SK-N-SH (cell line): ENCODE measurements around the gene PEDS1. TPM values are rescaled to one million over a fixed set of nuclear protein-coding genes. Genes with fewer than 3 reads are reported as not detected.

Source experiments
- CTCF ChIA-PET: fragments of 300-600, 350-600 bp; formaldehyde crosslinking; extraction: SDS; loops from one replicate; lab custom pipeline; 2021; lab: Yijun Ruan, JAX
- POLR2A ChIA-PET: fragments of 350-600 bp; sonication (Branson Sonifier 250); formaldehyde crosslinking; extraction: SDS; loops from one replicate; lab custom pipeline; 2020; ENCODE audit warnings: antibody characterized with exemption, inconsistent platforms; lab: Yijun Ruan, JAX
- DNase-seq: peaks from one replicate; pipeline ENCODE4 v3.0.0; 2012
- H2AFZ ChIP-seq: fragments of 200-600 bp; sonication (generic); 2 replicates; pipeline ENCODE4 v1.8.1; 2016; ENCODE audit warnings: antibody characterized with exemption, mild to moderate bottlenecking, low read depth
- H3F3A ChIP-seq: fragments of 200-600 bp; sonication (generic); replicated peaks from 2 replicates; pipeline ENCODE3; 2016; ENCODE audit warnings: antibody characterized with exemption, mild to moderate bottlenecking; ENCODE audit not compliant: insufficient read depth
- H3K27ac ChIP-seq, 2 experiments: fragments of 200-500 bp in 1 of 2; fragments of 200-600 bp in 1 of 2; sonication (Bioruptor generic) in 1 of 2; sonication (generic), shearing (Covaris generic) in 1 of 2; 2 replicates each; pipeline versions ENCODE4 v1.5.1 to v1.6.1; 2014 to 2016; ENCODE audit warnings: low read depth in 2 of 2, inconsistent platforms in 1 of 2, low read length in 1 of 2, mild to moderate bottlenecking in 1 of 2, mixed read lengths in 1 of 2
- H3K27me3 ChIP-seq: fragments of 200-600 bp; sonication (generic), shearing (Covaris generic); 2 replicates; pipeline ENCODE4 v1.6.1; 2016; ENCODE audit warnings: mixed run types; ENCODE audit not compliant: insufficient read depth
- H3K36me3 ChIP-seq, 2 experiments: fragments of 200-500 bp in 1 of 2; fragments of 200-600 bp in 1 of 2; sonication (Bioruptor generic) in 1 of 2; sonication (generic) in 1 of 2; replicated peaks in 1 of 2; 2 replicates each; pipeline versions ENCODE3 to v1.5.1; 2014 to 2016; ENCODE audit warnings: low read length in 1 of 2, mild to moderate bottlenecking in 1 of 2; ENCODE audit not compliant: insufficient read depth in 2 of 2, control insufficient read depth in 1 of 2
- H3K4me1 ChIP-seq, 2 experiments: fragments of 200-500 bp in 1 of 2; fragments of 200-600 bp in 1 of 2; sonication (Bioruptor generic) in 1 of 2; sonication (generic), shearing (Covaris generic) in 1 of 2; 2 replicates each; pipeline versions ENCODE4 v1.5.1 to v1.6.1; 2014 to 2016; ENCODE audit warnings: low read depth in 1 of 2, low read length in 1 of 2, mixed run types in 1 of 2; ENCODE audit not compliant: insufficient read depth in 2 of 2, control insufficient read depth in 1 of 2
- H3K4me2 ChIP-seq: fragments of 200-600 bp; sonication (generic), shearing (Covaris generic); 2 replicates; pipeline ENCODE4 v1.6.1; 2017; ENCODE audit warnings: mixed run types
- H3K4me3 ChIP-seq, 2 experiments: fragments of 200-500 bp in 1 of 2; fragments of 200-600 bp in 1 of 2; sonication (Bioruptor generic) in 1 of 2; sonication (generic), shearing (Covaris generic) in 1 of 2; 2 replicates each; pipeline versions ENCODE4 v1.5.1 to v1.8.1; 2014 to 2016; ENCODE audit warnings: low read depth in 2 of 2, inconsistent platforms in 1 of 2, low read length in 1 of 2, mild to moderate bottlenecking in 1 of 2, mixed read lengths in 1 of 2, moderate library complexity in 1 of 2
- H3K79me2 ChIP-seq: fragments of 200-600 bp; sonication (generic); 2 replicates; pipeline ENCODE4 v1.8.1; 2017; ENCODE audit warnings: mild to moderate bottlenecking; ENCODE audit not compliant: insufficient read depth
- H3K9ac ChIP-seq: fragments of 200-600 bp; sonication (generic); 2 replicates; pipeline ENCODE4 v1.6.1; 2017; ENCODE audit warnings: mixed run types
- H3K9me2 ChIP-seq: fragments of 200-600 bp; sonication (generic); 2 replicates; pipeline ENCODE4 v1.6.1; 2017; ENCODE audit warnings: mixed run types
- H3K9me3 ChIP-seq: fragments of 200-600 bp; sonication (generic); 2 replicates; pipeline ENCODE4 v1.6.1; 2017; ENCODE audit warnings: mixed run types, mild to moderate bottlenecking, moderate library complexity
- H4K20me1 ChIP-seq: fragments of 200-600 bp; sonication (generic); 2 replicates; pipeline ENCODE4 v1.6.1; 2017; ENCODE audit warnings: mild to moderate bottlenecking, mixed run types; ENCODE audit not compliant: insufficient read depth
- CHD2 ChIP-seq: fragments of 150-350 bp; IDR thresholded peaks from 2 replicates; pipeline ENCODE4 v1.6.1; 2018; ENCODE audit warnings: low read length; ENCODE audit not compliant: partially characterized antibody
- FOXM1 ChIP-seq: IDR thresholded peaks from 2 replicates; pipeline ENCODE4 v1.4.0; 2012; ENCODE audit warnings: low read depth, mild to moderate bottlenecking
- JUND ChIP-seq: IDR thresholded peaks from 2 replicates; pipeline ENCODE4 v1.4.0; 2012
- MEF2A ChIP-seq: IDR thresholded peaks from 2 replicates; pipeline ENCODE4 v1.4.0; 2012; ENCODE audit warnings: low read depth, borderline replicate concordance
- MXI1 ChIP-seq: IDR thresholded peaks from 2 replicates; pipeline ENCODE4 v1.6.1; 2012; ENCODE audit warnings: mild to moderate bottlenecking, low read depth, low read length, improper control_type of control experiment
- NRF1 ChIP-seq: IDR thresholded peaks from 2 replicates; pipeline ENCODE4 v1.6.1; 2012; ENCODE audit warnings: low read depth, mild to moderate bottlenecking, low read length
- RAD21 ChIP-seq: IDR thresholded peaks from 2 replicates; pipeline ENCODE4 v1.6.1; 2012; ENCODE audit warnings: mild to moderate bottlenecking, low read length
- RCOR1 ChIP-seq: fragments of 150-350 bp; IDR thresholded peaks from 2 replicates; pipeline ENCODE4 v1.6.1; 2017; ENCODE audit warnings: antibody characterized with exemption, low read length
- TAF1 ChIP-seq: IDR thresholded peaks from 2 replicates; pipeline ENCODE4 v1.6.1; 2012; ENCODE audit warnings: low read depth, mild to moderate bottlenecking, low read length, moderate library complexity, borderline replicate concordance
- WGBS: methylation state at CpG from one replicate; pipeline ENCODE4 v1.1.6; 2017; ENCODE audit warnings: low lambda C conversion rate; 5-methylcytosine and 5-hydroxymethylcytosine counted together
- polyA plus RNA-seq, 3 experiments: library from polyadenylated mRNA; depleted of rRNA; stranded (reverse); fragments of >200 nt; gene quantifications; 2 replicates each; pipeline ENCODE4 v1.2.3, GENCODE V29; 2012
- TF ChIP-seq, protein P1 (sequence below): fragments of 200-600 bp; sonication (generic); IDR thresholded peaks from 2 replicates; pipeline ENCODE4 v1.6.1; 2017; ENCODE audit warnings: antibody characterized with exemption, mild to moderate bottlenecking, moderate library complexity
- TF ChIP-seq, protein P2 (sequence below): fragments of 150-350 bp; IDR thresholded peaks from 2 replicates; pipeline ENCODE4 v1.6.1; 2017; ENCODE audit warnings: antibody characterized with exemption, low read length, low read depth, borderline replicate concordance
- TF ChIP-seq, protein P3 (sequence below): IDR thresholded peaks from 2 replicates; pipeline ENCODE4; 2012
- TF ChIP-seq, protein P4 (sequence below): IDR thresholded peaks from 2 replicates; pipeline ENCODE4 v1.4.0; 2012; ENCODE audit warnings: low read depth

PEDS1 gene
- polyA plus RNA-seq, 1 of the 3 experiments (the other 2 are of a cell fraction), result 18.3 TPM

DNA sequence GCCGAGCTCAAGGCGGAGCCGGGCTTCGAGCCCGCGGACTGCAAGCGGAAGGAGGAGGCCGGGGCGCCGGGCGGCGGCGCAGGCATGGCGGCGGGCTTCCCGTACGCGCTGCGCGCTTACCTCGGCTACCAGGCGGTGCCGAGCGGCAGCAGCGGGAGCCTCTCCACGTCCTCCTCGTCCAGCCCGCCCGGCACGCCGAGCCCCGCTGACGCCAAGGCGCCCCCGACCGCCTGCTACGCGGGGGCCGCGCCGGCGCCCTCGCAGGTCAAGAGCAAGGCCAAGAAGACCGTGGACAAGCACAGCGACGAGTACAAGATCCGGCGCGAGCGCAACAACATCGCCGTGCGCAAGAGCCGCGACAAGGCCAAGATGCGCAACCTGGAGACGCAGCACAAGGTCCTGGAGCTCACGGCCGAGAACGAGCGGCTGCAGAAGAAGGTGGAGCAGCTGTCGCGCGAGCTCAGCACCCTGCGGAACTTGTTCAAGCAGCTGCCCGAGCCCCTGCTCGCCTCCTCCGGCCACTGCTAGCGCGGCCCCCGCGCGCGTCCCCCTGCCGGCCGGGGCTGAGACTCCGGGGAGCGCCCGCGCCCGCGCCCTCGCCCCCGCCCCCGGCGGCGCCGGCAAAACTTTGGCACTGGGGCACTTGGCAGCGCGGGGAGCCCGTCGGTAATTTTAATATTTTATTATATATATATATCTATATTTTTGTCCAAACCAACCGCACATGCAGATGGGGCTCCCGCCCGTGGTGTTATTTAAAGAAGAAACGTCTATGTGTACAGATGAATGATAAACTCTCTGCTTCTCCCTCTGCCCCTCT, 38.2 kb upstream of the PEDS1 start:
- Histone ChIP-seq H3K4me3 (peak overlapping the region; percentile 73 to 74), H3F3A (peaks cover 3% of the 10 kb centered on the region), H3K4me2 (peak overlapping the region; percentile 92), H3K4me1 (peaks cover 4 to 19% of the 10 kb centered on the region in 2 experiments; a peak in 3 of 4 replicates), H2AFZ (0 out of 2 replicates have a peak overlapping the region, but pooled peaks have one; percentile 41), H3K79me2 (peaks cover 37% of the 10 kb centered on the region), H3K27ac (peak overlapping the region; percentile 77 to 93), H3K9me3 (no peaks in the 10 kb centered on the region), H4K20me1 (peaks cover 32% of the 10 kb centered on the region), H3K9ac (peak overlapping the region; percentile 94), H3K9me2 (no peaks in the 10 kb centered on the region), H3K36me3 (peaks cover 0 to 7% of the 10 kb centered on the region in 2 experiments), H3K27me3 (no peaks in the 10 kb centered on the region)
- CTCF ChIA-PET, result interaction anchor here (0.7 to 15.3 kb wide), 13 partner anchors 9 to 385 kb away, joined by 3 to 281 read pairs (median 4); no protein-coding TSS in a partner anchor
- under 1% methylated on average over 49 of the region's 96 CpGs for WGBS
- no peak for TF ChIP-seq RCOR1
- TF ChIP-seq, protein P1, sequence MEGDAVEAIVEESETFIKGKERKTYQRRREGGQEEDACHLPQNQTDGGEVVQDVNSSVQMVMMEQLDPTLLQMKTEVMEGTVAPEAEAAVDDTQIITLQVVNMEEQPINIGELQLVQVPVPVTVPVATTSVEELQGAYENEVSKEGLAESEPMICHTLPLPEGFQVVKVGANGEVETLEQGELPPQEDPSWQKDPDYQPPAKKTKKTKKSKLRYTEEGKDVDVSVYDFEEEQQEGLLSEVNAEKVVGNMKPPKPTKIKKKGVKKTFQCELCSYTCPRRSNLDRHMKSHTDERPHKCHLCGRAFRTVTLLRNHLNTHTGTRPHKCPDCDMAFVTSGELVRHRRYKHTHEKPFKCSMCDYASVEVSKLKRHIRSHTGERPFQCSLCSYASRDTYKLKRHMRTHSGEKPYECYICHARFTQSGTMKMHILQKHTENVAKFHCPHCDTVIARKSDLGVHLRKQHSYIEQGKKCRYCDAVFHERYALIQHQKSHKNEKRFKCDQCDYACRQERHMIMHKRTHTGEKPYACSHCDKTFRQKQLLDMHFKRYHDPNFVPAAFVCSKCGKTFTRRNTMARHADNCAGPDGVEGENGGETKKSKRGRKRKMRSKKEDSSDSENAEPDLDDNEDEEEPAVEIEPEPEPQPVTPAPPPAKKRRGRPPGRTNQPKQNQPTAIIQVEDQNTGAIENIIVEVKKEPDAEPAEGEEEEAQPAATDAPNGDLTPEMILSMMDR, result peak; percentile 40
- TF ChIP-seq, protein P2, sequence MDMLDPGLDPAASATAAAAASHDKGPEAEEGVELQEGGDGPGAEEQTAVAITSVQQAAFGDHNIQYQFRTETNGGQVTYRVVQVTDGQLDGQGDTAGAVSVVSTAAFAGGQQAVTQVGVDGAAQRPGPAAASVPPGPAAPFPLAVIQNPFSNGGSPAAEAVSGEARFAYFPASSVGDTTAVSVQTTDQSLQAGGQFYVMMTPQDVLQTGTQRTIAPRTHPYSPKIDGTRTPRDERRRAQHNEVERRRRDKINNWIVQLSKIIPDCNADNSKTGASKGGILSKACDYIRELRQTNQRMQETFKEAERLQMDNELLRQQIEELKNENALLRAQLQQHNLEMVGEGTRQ, result no peak
- peak; percentile 42; the same call in 1 of the 2 replicates for TF ChIP-seq NRF1
- no peak for TF ChIP-seq MXI1
- TF ChIP-seq, protein P3, sequence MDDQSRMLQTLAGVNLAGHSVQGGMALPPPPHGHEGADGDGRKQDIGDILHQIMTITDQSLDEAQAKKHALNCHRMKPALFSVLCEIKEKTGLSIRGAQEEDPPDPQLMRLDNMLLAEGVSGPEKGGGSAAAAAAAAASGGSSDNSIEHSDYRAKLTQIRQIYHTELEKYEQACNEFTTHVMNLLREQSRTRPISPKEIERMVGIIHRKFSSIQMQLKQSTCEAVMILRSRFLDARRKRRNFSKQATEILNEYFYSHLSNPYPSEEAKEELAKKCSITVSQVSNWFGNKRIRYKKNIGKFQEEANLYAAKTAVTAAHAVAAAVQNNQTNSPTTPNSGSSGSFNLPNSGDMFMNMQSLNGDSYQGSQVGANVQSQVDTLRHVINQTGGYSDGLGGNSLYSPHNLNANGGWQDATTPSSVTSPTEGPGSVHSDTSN, result no peak
- TF ChIP-seq CHD2, result no peak
- peak; percentile 85 for DNase-seq
- POLR2A ChIA-PET, result interaction anchor here (1.0 kb wide), 1 partner anchor 39 kb away, joined by 3 read pairs; no protein-coding TSS in a partner anchor

DNA sequence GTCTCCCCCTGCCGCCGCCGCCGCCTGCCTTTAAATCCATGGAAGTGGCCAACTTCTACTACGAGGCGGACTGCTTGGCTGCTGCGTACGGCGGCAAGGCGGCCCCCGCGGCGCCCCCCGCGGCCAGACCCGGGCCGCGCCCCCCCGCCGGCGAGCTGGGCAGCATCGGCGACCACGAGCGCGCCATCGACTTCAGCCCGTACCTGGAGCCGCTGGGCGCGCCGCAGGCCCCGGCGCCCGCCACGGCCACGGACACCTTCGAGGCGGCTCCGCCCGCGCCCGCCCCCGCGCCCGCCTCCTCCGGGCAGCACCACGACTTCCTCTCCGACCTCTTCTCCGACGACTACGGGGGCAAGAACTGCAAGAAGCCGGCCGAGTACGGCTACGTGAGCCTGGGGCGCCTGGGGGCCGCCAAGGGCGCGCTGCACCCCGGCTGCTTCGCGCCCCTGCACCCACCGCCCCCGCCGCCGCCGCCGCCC, 37.6 kb upstream of the PEDS1 start:
- Histone ChIP-seq H3K4me2 (peak overlapping the region; percentile 92), H3K79me2 (peaks cover 37% of the 10 kb centered on the region), H3K4me3 (peak overlapping the region; percentile 73 to 74), H3F3A (peaks cover 7% of the 10 kb centered on the region), H3K27me3 (no peaks in the 10 kb centered on the region), H3K9ac (peak overlapping the region; percentile 94), H3K9me3 (no peaks in the 10 kb centered on the region), H4K20me1 (peaks cover 32% of the 10 kb centered on the region), H3K4me1 (peaks cover 4 to 19% of the 10 kb centered on the region in 2 experiments; a peak in 3 of 4 replicates), H3K36me3 (peaks cover 0 to 7% of the 10 kb centered on the region in 2 experiments), H2AFZ (peak overlapping the region; percentile 29; the same call in 1 of the 2 replicates), H3K27ac (peak overlapping the region; percentile 68 to 93), H3K9me2 (no peaks in the 10 kb centered on the region)
- ChIA-PET CTCF (interaction anchor here (0.6 to 15.3 kb wide), 16 partner anchors 9 to 386 kb away, joined by 3 to 281 read pairs (median 4); no protein-coding TSS in a partner anchor), POLR2A (interaction anchor here (0.7 to 1.0 kb wide), 2 partner anchors 38 to 382 kb away, joined by 3 read pairs; no protein-coding TSS in a partner anchor)
- no peak for DNase-seq
- 0% methylated on average over 10 of the region's 69 CpGs for WGBS
- TF ChIP-seq NRF1, result no peak
- TF ChIP-seq, protein P2, result no peak
- TF ChIP-seq, protein P3, result no peak
- no peak for TF ChIP-seq JUND
- TF ChIP-seq, protein P4, sequence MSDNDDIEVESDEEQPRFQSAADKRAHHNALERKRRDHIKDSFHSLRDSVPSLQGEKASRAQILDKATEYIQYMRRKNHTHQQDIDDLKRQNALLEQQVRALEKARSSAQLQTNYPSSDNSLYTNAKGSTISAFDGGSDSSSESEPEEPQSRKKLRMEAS, result 0 out of 2 replicates have a peak, but pooled peaks have one; percentile 4
- TF ChIP-seq MEF2A, result no peak
- TF ChIP-seq TAF1, result no peak
- TF ChIP-seq, protein P1, result 0 out of 2 replicates have a peak, but pooled peaks have one; percentile 9
- TF ChIP-seq CHD2, result no peak
- TF ChIP-seq RAD21, result no peak
- no peak for TF ChIP-seq FOXM1
